Measurements from ENCODE around the gene LIMK2. TPM values are rescaled to one million over a fixed set of nuclear protein-coding genes. Genes with fewer than 3 reads are reported as not detected.

LIMK2 gene
- total and polyA plus RNA-seq, 10 of the 15 experiments (the other 5 are each of a cell fraction or from before 2014, with no cell fraction given) = 2.9 to 40.4 (median 26.7) TPM

DNA sequence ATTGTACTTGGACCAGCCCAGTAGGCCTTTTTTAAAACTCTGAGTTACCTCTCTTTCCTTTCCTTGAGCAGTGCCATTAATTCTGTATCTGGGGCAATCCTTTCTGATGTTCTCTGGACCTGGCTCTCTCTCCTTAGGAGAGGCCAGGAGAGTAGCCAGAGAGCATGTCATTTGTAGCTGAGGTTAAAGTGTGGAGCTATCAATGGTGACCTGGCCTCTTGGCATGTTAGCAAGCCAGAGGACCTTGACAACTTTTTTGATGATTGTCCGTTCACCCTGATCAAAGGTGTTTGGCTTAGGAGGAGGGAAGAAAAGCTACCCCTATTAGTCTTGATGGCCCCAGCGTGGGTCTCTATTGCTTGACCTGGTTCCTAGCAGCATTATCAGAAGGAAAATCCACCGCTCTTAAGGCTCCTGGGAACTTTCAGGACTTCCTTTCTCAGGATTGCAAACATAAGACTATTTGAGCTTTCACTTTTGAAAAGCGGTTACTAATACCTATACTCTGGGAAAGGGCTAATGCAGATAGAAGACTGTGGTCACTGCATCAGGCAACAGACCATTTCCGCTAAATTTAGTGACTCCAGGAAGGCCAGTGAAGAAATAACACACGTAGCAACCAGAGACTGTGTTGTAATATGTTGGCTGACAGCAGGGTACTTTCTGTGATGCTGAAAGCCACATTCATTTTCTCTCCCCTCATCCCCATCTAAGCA is 18.2 kb downstream of the LIMK2 start (continued):
- TF ChIP-seq, protein P1, sequence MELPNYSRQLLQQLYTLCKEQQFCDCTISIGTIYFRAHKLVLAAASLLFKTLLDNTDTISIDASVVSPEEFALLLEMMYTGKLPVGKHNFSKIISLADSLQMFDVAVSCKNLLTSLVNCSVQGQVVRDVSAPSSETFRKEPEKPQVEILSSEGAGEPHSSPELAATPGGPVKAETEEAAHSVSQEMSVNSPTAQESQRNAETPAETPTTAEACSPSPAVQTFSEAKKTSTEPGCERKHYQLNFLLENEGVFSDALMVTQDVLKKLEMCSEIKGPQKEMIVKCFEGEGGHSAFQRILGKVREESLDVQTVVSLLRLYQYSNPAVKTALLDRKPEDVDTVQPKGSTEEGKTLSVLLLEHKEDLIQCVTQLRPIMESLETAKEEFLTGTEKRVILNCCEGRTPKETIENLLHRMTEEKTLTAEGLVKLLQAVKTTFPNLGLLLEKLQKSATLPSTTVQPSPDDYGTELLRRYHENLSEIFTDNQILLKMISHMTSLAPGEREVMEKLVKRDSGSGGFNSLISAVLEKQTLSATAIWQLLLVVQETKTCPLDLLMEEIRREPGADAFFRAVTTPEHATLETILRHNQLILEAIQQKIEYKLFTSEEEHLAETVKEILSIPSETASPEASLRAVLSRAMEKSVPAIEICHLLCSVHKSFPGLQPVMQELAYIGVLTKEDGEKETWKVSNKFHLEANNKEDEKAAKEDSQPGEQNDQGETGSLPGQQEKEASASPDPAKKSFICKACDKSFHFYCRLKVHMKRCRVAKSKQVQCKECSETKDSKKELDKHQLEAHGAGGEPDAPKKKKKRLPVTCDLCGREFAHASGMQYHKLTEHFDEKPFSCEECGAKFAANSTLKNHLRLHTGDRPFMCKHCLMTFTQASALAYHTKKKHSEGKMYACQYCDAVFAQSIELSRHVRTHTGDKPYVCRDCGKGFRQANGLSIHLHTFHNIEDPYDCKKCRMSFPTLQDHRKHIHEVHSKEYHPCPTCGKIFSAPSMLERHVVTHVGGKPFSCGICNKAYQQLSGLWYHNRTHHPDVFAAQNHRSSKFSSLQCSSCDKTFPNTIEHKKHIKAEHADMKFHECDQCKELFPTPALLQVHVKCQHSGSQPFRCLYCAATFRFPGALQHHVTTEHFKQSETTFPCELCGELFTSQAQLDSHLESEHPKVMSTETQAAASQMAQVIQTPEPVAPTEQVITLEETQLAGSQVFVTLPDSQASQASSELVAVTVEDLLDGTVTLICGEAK (IDR thresholded peaks at IDR 0.05; ENCODE audit: borderline replicate concordance) = peak; percentile 22; the same call in 1 of the 2 replicates
- no peak for TF ChIP-seq TCF7 (IDR thresholded peaks at IDR 0.05; ENCODE audit: borderline replicate concordance)
- TF ChIP-seq EED (IDR thresholded peaks at IDR 0.05; ENCODE audit: low read depth) = peak; percentile 50; the same call in 1 of the 2 replicates
- TF ChIP-seq, protein P2, sequence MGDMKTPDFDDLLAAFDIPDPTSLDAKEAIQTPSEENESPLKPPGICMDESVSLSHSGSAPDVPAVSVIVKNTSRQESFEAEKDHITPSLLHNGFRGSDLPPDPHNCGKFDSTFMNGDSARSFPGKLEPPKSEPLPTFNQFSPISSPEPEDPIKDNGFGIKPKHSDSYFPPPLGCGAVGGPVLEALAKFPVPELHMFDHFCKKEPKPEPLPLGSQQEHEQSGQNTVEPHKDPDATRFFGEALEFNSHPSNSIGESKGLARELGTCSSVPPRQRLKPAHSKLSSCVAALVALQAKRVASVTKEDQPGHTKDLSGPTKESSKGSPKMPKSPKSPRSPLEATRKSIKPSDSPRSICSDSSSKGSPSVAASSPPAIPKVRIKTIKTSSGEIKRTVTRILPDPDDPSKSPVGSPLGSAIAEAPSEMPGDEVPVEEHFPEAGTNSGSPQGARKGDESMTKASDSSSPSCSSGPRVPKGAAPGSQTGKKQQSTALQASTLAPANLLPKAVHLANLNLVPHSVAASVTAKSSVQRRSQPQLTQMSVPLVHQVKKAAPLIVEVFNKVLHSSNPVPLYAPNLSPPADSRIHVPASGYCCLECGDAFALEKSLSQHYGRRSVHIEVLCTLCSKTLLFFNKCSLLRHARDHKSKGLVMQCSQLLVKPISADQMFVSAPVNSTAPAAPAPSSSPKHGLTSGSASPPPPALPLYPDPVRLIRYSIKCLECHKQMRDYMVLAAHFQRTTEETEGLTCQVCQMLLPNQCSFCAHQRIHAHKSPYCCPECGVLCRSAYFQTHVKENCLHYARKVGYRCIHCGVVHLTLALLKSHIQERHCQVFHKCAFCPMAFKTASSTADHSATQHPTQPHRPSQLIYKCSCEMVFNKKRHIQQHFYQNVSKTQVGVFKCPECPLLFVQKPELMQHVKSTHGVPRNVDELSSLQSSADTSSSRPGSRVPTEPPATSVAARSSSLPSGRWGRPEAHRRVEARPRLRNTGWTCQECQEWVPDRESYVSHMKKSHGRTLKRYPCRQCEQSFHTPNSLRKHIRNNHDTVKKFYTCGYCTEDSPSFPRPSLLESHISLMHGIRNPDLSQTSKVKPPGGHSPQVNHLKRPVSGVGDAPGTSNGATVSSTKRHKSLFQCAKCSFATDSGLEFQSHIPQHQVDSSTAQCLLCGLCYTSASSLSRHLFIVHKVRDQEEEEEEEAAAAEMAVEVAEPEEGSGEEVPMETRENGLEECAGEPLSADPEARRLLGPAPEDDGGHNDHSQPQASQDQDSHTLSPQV (IDR thresholded peaks at IDR 0.05) = no peak
- TF ChIP-seq IKZF2 (IDR thresholded peaks at IDR 0.05) = peak; percentile 74 to 81
- no peak for TF ChIP-seq HDAC6 (IDR thresholded peaks at IDR 0.05; ENCODE audit: unreplicated experiment)
- no peak for TF ChIP-seq ZNF217 (IDR thresholded peaks at IDR 0.05)
- TF ChIP-seq, protein P3, sequence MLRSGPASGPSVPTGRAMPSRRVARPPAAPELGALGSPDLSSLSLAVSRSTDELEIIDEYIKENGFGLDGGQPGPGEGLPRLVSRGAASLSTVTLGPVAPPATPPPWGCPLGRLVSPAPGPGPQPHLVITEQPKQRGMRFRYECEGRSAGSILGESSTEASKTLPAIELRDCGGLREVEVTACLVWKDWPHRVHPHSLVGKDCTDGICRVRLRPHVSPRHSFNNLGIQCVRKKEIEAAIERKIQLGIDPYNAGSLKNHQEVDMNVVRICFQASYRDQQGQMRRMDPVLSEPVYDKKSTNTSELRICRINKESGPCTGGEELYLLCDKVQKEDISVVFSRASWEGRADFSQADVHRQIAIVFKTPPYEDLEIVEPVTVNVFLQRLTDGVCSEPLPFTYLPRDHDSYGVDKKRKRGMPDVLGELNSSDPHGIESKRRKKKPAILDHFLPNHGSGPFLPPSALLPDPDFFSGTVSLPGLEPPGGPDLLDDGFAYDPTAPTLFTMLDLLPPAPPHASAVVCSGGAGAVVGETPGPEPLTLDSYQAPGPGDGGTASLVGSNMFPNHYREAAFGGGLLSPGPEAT (IDR thresholded peaks at IDR 0.05; ENCODE audit: low read depth) = no peak
- no peak for TF ChIP-seq EGR1 (IDR thresholded peaks at IDR 0.05; ENCODE audit: borderline replicate concordance in 1 of 2, low read depth in 2 of 2, low read length in 2 of 2)
- TF ChIP-seq CREM (IDR thresholded peaks at IDR 0.05; ENCODE audit: low read depth) = no peak
- TF ChIP-seq, protein P4, sequence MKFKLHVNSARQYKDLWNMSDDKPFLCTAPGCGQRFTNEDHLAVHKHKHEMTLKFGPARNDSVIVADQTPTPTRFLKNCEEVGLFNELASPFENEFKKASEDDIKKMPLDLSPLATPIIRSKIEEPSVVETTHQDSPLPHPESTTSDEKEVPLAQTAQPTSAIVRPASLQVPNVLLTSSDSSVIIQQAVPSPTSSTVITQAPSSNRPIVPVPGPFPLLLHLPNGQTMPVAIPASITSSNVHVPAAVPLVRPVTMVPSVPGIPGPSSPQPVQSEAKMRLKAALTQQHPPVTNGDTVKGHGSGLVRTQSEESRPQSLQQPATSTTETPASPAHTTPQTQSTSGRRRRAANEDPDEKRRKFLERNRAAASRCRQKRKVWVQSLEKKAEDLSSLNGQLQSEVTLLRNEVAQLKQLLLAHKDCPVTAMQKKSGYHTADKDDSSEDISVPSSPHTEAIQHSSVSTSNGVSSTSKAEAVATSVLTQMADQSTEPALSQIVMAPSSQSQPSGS (IDR thresholded peaks at IDR 0.05; ENCODE audit: low read length) = no peak
- TF ChIP-seq, protein P5, sequence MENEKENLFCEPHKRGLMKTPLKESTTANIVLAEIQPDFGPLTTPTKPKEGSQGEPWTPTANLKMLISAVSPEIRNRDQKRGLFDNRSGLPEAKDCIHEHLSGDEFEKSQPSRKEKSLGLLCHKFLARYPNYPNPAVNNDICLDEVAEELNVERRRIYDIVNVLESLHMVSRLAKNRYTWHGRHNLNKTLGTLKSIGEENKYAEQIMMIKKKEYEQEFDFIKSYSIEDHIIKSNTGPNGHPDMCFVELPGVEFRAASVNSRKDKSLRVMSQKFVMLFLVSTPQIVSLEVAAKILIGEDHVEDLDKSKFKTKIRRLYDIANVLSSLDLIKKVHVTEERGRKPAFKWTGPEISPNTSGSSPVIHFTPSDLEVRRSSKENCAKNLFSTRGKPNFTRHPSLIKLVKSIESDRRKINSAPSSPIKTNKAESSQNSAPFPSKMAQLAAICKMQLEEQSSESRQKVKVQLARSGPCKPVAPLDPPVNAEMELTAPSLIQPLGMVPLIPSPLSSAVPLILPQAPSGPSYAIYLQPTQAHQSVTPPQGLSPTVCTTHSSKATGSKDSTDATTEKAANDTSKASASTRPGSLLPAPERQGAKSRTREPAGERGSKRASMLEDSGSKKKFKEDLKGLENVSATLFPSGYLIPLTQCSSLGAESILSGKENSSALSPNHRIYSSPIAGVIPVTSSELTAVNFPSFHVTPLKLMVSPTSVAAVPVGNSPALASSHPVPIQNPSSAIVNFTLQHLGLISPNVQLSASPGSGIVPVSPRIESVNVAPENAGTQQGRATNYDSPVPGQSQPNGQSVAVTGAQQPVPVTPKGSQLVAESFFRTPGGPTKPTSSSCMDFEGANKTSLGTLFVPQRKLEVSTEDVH (IDR thresholded peaks at IDR 0.05; ENCODE audit: low read depth, partially characterized antibody) = no peak
- no peak for TF ChIP-seq SMAD1 (IDR thresholded peaks at IDR 0.05; ENCODE audit: low read depth, partially characterized antibody)
- no peak for TF ChIP-seq ZNF384 (IDR thresholded peaks at IDR 0.05; ENCODE audit: borderline replicate concordance, low read depth, low read length)
- no peak for TF ChIP-seq SMAD5 (IDR thresholded peaks at IDR 0.05; ENCODE audit: low read depth)

All from GM12878 (cell line).